PC-9 (cell line): ENCODE results near the gene TTC23. TPM values are rescaled to one million over a fixed set of nuclear protein-coding genes. Genes with fewer than 3 reads are reported as not detected.

Source experiments
- BruUV-seq: library from RNA; stranded (reverse); fragments of 400-500 nt; replicated peaks from 2 replicates; lab custom pipeline; 2021; lab: Mats Ljungman, UMichigan
- CTCF ChIA-PET: fragments of 300-600 bp; sonication (Branson Sonifier 250); formaldehyde crosslinking; loops from one replicate; lab custom pipeline; 2022; ENCODE audit warnings: antibody characterized with exemption; lab: Charles Lee
- POLR2A ChIA-PET: fragments of 300-600 bp; sonication (Branson Sonifier 250); formaldehyde crosslinking; loops from one replicate; lab custom pipeline; 2022; ENCODE audit warnings: antibody characterized with exemption; ENCODE audit not compliant: unreplicated experiment; lab: Charles Lee
- DNase-seq, 2 experiments: peaks; one replicate each; pipeline versions ENCODE4 v3.0.0 to v3.0.0-alpha.2; 2015 to 2022; ENCODE audit warnings: mixed read lengths in 1 of 2
- H2AFZ ChIP-seq: fragments of 200-600 bp; sonication (generic); 2 replicates; pipeline ENCODE4 v1.8.1; 2017; ENCODE audit warnings: antibody characterized with exemption
- H3F3A ChIP-seq: fragments of 200-600 bp; sonication (generic); 2 replicates; pipeline ENCODE4 v1.8.1; 2017; ENCODE audit warnings: antibody characterized with exemption, mild to moderate bottlenecking, low read depth; ENCODE audit not compliant: insufficient read depth
- H3K27ac ChIP-seq: fragments of 200-600 bp; sonication (generic); 2 replicates; pipeline ENCODE4 v1.6.1; 2016; ENCODE audit warnings: mixed run types
- H3K27me3 ChIP-seq: fragments of 200-600 bp; sonication (generic); 2 replicates; pipeline ENCODE4 v1.6.1; 2016; ENCODE audit warnings: low read depth, mixed run types; ENCODE audit not compliant: insufficient read depth
- H3K36me3 ChIP-seq: fragments of 200-600 bp; sonication (generic); 2 replicates; pipeline ENCODE4 v1.6.1; 2016; ENCODE audit warnings: low read depth, mixed run types
- H3K4me1 ChIP-seq: fragments of 200-600 bp; sonication (generic); replicated peaks from 2 replicates; pipeline ENCODE4 v1.6.1; 2016; ENCODE audit warnings: mixed run types; ENCODE audit not compliant: insufficient read depth
- H3K4me2 ChIP-seq: fragments of 200-600 bp; sonication (generic); 2 replicates; pipeline ENCODE4 v1.6.1; 2017; ENCODE audit warnings: mixed run types
- H3K4me3 ChIP-seq: fragments of 200-600 bp; sonication (generic); 2 replicates; pipeline ENCODE4 v1.6.1; 2016; ENCODE audit warnings: mixed run types
- H3K79me2 ChIP-seq: fragments of 200-600 bp; sonication (generic); 2 replicates; pipeline ENCODE4 v1.6.1; 2017; ENCODE audit warnings: low read depth, mixed run types
- H3K9me2 ChIP-seq: fragments of 200-600 bp; sonication (generic); 2 replicates; pipeline ENCODE4 v1.8.1; 2017; ENCODE audit warnings: mild to moderate bottlenecking; ENCODE audit not compliant: insufficient read depth
- H3K9me3 ChIP-seq: fragments of 200-600 bp; sonication (generic); 2 replicates; pipeline ENCODE4 v1.8.1; 2016; ENCODE audit warnings: low read depth; ENCODE audit not compliant: insufficient read depth
- H4K20me1 ChIP-seq: fragments of 200-600 bp; sonication (generic); 2 replicates; pipeline ENCODE4 v1.8.1; 2017; ENCODE audit not compliant: insufficient read depth
- CTCF ChIP-seq: fragments of 200-600 bp; sonication (generic); conservative IDR thresholded peaks from 2 replicates; pipeline ENCODE4 v1.6.1; 2017; ENCODE audit warnings: mixed run types, antibody characterized with exemption, mild to moderate bottlenecking, moderate library complexity
- EZH2 ChIP-seq: fragments of 200-600 bp; sonication (generic); IDR thresholded peaks from 2 replicates; pipeline ENCODE4 v1.8.0; 2017; ENCODE audit warnings: antibody characterized with exemption, low read depth
- intact Hi-C: fragments of 100-400 bp; cut with micrococcal nuclease; formaldehyde crosslinking; loops from one replicate; pipeline ENCODE4 v1.10.0; 2022; ENCODE audit not compliant: unreplicated experiment
- total RNA-seq: library from RNA; stranded (reverse); gene quantifications from 2 replicates; pipeline ENCODE4 v1.2.3, GENCODE V29; 2021

Gene TTC23
- total RNA-seq, 1 experiment from 2014 or later, result 18.4 TPM

- Histone ChIP-seq H3F3A (peaks cover 27% of the 10 kb centered on the region), H3K79me2 (no peaks in the 10 kb centered on the region), H3K4me1 (peaks cover 37% of the 10 kb centered on the region), H3K9me2 (no peaks in the 10 kb centered on the region), H4K20me1 (no peaks in the 10 kb centered on the region), H3K27me3 (no peaks in the 10 kb centered on the region), H2AFZ (peak overlapping the region; percentile 86), H3K4me3 (peak overlapping the region; percentile 62), H3K4me2 (peak overlapping the region; percentile 92), H3K9me3 (no peaks in the 10 kb centered on the region), H3K27ac (peak overlapping the region; percentile 93), H3K36me3 (no peaks in the 10 kb centered on the region)
- intact Hi-C loops, result loop anchor here (1.0 kb wide), 1 partner anchor 19 kb away; the partner anchor contains the start of gene SYNM
- TF ChIP-seq CTCF (no peak), EZH2 (no peak)
- DNase-seq, result peak; percentile 87 to 89
- POLR2A ChIA-PET, result interaction anchor here (0.6 kb wide), 1 partner anchor 1725 kb away, joined by 5 read pairs; no protein-coding TSS in a partner anchor
- CTCF ChIA-PET, result no interaction called here
- BruUV-seq, result no TSS peak
Measured at GRCh38 chr15:99123713-99124451, 125.5 kb downstream of the TTC23 start.

- Histone ChIP-seq H3F3A (peaks cover 21% of the 10 kb centered on the region), H2AFZ (peak overlapping the region; percentile 86), H3K79me2 (no peaks in the 10 kb centered on the region), H3K4me3 (peak overlapping the region; percentile 62), H3K4me2 (peak overlapping the region; percentile 92), H3K9me3 (no peaks in the 10 kb centered on the region), H3K9me2 (no peaks in the 10 kb centered on the region), H3K27ac (peak overlapping the region; percentile 93), H3K27me3 (no peaks in the 10 kb centered on the region), H3K4me1 (peaks cover 29% of the 10 kb centered on the region), H4K20me1 (no peaks in the 10 kb centered on the region), H3K36me3 (no peaks in the 10 kb centered on the region)
- TSS peak; percentile 75 for BruUV-seq
- ChIA-PET CTCF (no interaction called here), POLR2A (interaction anchor here (0.6 kb wide), 1 partner anchor 1726 kb away, joined by 5 read pairs; no protein-coding TSS in a partner anchor)
- DNase-seq, result no peak
- TF ChIP-seq CTCF (no peak), EZH2 (no peak)
- intact Hi-C loops, result no loop called here
Measured at GRCh38 chr15:99122831-99123712, 126.3 kb downstream of the TTC23 start.

- Histone ChIP-seq H3K9me3 (no peaks in the 10 kb centered on the region), H2AFZ (no peak overlapping the region), H3K4me3 (no peak overlapping the region), H3K36me3 (no peaks in the 10 kb centered on the region), H3K9me2 (no peaks in the 10 kb centered on the region), H3K27ac (peak overlapping the region; percentile 93), H3K27me3 (no peaks in the 10 kb centered on the region), H3K79me2 (no peaks in the 10 kb centered on the region), H3K4me1 (peaks cover 28% of the 10 kb centered on the region), H4K20me1 (no peaks in the 10 kb centered on the region), H3K4me2 (peak overlapping the region; percentile 92; the same call in 1 of the 2 replicates), H3F3A (peaks cover 21% of the 10 kb centered on the region)
- no TSS peak for BruUV-seq
- intact Hi-C loops, result no loop called here
- no peak for DNase-seq
- TF ChIP-seq EZH2, result no peak
- TF ChIP-seq CTCF, result no peak
- POLR2A ChIA-PET, result no interaction called here
- CTCF ChIA-PET, result no interaction called here
Measured at GRCh38 chr15:99121691-99122410, 127.5 kb downstream of the TTC23 start.
